KMS-11 (cell line): ENCODE measurements around the gene PANX1.

Source experiments
- H2AFZ ChIP-seq: fragments of 200-600 bp; sonication (generic); 2 replicates; pipeline ENCODE4 v1.6.1; 2016; ENCODE audit warnings: antibody characterized with exemption, mixed run types, low read depth
- H3K27ac ChIP-seq: fragments of 200-600 bp; sonication (generic); 2 replicates; pipeline ENCODE4 v1.6.1; 2016; ENCODE audit warnings: mild to moderate bottlenecking, mixed run types
- H3K27me3 ChIP-seq: fragments of 200-600 bp; sonication (generic); 2 replicates; pipeline ENCODE4 v1.6.1; 2017; ENCODE audit warnings: mild to moderate bottlenecking, low read depth, mixed run types, moderate library complexity; ENCODE audit not compliant: insufficient read depth
- H3K36me3 ChIP-seq: fragments of 200-600 bp; sonication (generic); 2 replicates; pipeline ENCODE4 v1.6.1; 2017; ENCODE audit warnings: mild to moderate bottlenecking, mixed run types; ENCODE audit not compliant: insufficient read depth
- H3K4me1 ChIP-seq: fragments of 200-600 bp; sonication (generic); 2 replicates; pipeline ENCODE4 v1.6.1; 2016; ENCODE audit warnings: mild to moderate bottlenecking, low read depth, mixed run types; ENCODE audit not compliant: poor library complexity, severe bottlenecking
- H3K4me2 ChIP-seq: fragments of 200-600 bp; sonication (generic); 2 replicates; pipeline ENCODE4 v1.7.0; 2016; ENCODE audit warnings: mild to moderate bottlenecking, mixed run types
- H3K4me3 ChIP-seq: fragments of 200-600 bp; sonication (generic); IDR thresholded peaks from 2 replicates; pipeline ENCODE4 v1.6.1; 2017; ENCODE audit warnings: low read depth, low read length, mixed read lengths; ENCODE audit not compliant: insufficient read depth
- H3K79me2 ChIP-seq: fragments of 200-600 bp; sonication (generic); 2 replicates; pipeline ENCODE4 v1.6.1; 2016; ENCODE audit warnings: low read depth, mixed run types; ENCODE audit not compliant: insufficient read depth
- H3K9ac ChIP-seq: fragments of 200-600 bp; sonication (generic); 2 replicates; pipeline ENCODE4 v1.6.1; 2016; ENCODE audit warnings: mild to moderate bottlenecking, mixed run types
- H4K20me1 ChIP-seq: fragments of 200-600 bp; sonication (generic); 2 replicates; pipeline ENCODE4 v1.6.1; 2016; ENCODE audit warnings: mild to moderate bottlenecking, mixed run types; ENCODE audit not compliant: insufficient read depth
- TF ChIP-seq, protein P1 (sequence below): fragments of 200-600 bp; sonication (generic); conservative IDR thresholded peaks from 2 replicates; pipeline ENCODE4 v1.6.1; 2017; ENCODE audit warnings: low read depth, mild to moderate bottlenecking, antibody characterized with exemption, low read length, moderate library complexity, mixed read lengths

PANX1 gene

DNA sequence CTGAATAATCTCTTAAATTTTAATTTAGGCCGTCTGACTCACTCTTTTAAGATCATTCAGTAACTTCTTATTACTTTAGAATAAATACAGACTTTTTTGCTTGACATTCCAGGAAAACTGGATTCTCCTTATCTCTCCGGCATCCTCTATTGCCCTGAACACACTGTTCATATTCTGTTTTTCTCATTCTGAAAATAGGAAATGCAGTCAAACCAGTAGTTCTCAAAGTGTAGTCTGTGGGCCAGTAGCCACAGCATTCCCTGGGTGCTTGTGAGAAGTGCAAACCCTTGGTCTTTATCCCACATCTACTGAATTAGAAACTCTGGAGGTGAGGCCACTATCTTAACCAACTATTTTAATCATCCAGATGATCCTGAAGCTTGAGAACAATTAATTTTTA lies 84.3 kb downstream of the PANX1 start:
- no peak overlapping the region for H3K4me2 ChIP-seq
- no peak overlapping the region for H3K4me3 ChIP-seq
- H3K79me2 ChIP-seq, result no peaks in the 10 kb centered on the region

DNA sequence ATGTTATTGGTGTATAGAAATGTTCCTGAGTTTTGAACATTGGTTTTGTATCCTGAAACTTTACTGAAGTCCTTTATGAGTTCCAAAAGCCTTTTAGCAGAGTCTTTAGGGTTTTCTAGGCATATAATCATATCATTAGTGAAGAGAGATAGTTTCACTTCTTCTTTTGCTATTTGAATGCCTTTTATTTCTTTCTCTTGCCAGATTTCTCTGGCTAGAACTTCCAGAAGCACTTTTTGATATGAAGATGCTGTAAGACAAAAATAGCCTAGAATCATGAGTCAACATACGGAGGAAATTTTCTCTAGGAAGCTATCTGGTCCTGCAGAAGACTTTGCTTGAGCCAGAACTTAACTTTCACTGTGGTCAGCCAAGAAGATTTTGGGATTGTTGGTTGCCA lies 89.1 kb downstream of the PANX1 start:
- Histone ChIP-seq H3K27ac (no peak overlapping the region), H2AFZ (no peak overlapping the region), H3K9ac (no peak overlapping the region), H3K36me3 (no peaks in the 10 kb centered on the region), H3K4me2 (no peak overlapping the region), H3K79me2 (no peaks in the 10 kb centered on the region), H3K4me3 (no peak overlapping the region), H4K20me1 (no peaks in the 10 kb centered on the region), H3K27me3 (no peaks in the 10 kb centered on the region), H3K4me1 (no peaks in the 10 kb centered on the region)
- TF ChIP-seq, protein P1, sequence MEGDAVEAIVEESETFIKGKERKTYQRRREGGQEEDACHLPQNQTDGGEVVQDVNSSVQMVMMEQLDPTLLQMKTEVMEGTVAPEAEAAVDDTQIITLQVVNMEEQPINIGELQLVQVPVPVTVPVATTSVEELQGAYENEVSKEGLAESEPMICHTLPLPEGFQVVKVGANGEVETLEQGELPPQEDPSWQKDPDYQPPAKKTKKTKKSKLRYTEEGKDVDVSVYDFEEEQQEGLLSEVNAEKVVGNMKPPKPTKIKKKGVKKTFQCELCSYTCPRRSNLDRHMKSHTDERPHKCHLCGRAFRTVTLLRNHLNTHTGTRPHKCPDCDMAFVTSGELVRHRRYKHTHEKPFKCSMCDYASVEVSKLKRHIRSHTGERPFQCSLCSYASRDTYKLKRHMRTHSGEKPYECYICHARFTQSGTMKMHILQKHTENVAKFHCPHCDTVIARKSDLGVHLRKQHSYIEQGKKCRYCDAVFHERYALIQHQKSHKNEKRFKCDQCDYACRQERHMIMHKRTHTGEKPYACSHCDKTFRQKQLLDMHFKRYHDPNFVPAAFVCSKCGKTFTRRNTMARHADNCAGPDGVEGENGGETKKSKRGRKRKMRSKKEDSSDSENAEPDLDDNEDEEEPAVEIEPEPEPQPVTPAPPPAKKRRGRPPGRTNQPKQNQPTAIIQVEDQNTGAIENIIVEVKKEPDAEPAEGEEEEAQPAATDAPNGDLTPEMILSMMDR, result no peak

More for the DNA sequence above, 84.3 kb downstream of the PANX1 start:
- Histone ChIP-seq H3K27me3 (no peaks in the 10 kb centered on the region), H3K36me3 (no peaks in the 10 kb centered on the region), H2AFZ (no peak overlapping the region), H3K27ac (no peak overlapping the region), H4K20me1 (no peaks in the 10 kb centered on the region), H3K9ac (no peak overlapping the region), H3K4me1 (no peaks in the 10 kb centered on the region)
- TF ChIP-seq, protein P1, result no peak

DNA sequence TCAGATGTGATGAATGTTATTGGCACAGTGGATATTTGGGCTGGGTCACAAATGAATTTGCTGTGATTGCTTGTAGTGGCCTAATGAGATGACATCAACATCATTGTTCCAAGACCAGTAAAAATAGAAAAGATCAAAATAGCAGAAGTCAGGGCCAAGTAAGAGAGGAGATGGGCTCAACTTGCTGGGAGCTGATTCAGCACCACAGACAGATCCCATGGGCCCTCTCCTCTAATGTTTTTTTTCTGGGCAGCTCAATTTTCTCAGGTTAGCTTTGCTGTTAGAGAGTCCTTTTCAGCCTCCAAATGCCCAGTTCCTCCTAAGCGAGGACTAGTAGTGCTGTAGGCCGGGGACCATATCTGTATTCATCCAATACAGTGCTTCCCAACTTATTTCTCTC lies 89.7 kb downstream of the PANX1 start:
- Histone ChIP-seq H3K36me3 (no peaks in the 10 kb centered on the region), H3K27me3 (no peaks in the 10 kb centered on the region), H2AFZ (no peak overlapping the region), H3K9ac (no peak overlapping the region), H3K4me2 (no peak overlapping the region), H4K20me1 (no peaks in the 10 kb centered on the region), H3K79me2 (no peaks in the 10 kb centered on the region), H3K4me1 (no peaks in the 10 kb centered on the region), H3K4me3 (no peak overlapping the region), H3K27ac (no peak overlapping the region)
- TF ChIP-seq, protein P1, result no peak

DNA sequence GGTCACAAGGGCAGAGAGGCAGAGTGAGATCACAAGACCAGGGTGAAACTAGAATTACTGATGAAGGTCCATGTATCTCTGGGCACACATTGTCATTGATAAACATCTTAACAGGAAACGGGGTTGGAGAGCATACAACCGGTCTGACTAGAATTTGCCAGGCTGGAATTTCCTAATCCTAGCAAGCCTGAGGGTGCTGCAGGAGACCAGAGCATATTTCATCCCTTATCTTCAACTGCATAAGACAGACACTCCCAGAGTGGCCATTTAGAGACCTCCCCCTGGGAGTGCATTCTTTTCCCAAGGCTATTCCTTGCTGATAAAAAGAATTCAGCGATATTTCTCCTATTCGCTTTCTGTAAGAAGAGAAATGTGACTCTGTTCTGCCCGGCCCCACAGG lies 91.1 kb downstream of the PANX1 start:
- Histone ChIP-seq H3K36me3 (no peaks in the 10 kb centered on the region), H3K9ac (no peak overlapping the region), H3K27me3 (no peaks in the 10 kb centered on the region), H3K27ac (no peak overlapping the region), H3K4me3 (no peak overlapping the region), H2AFZ (no peak overlapping the region), H3K4me1 (no peaks in the 10 kb centered on the region), H3K4me2 (no peak overlapping the region), H3K79me2 (no peaks in the 10 kb centered on the region), H4K20me1 (no peaks in the 10 kb centered on the region)
- TF ChIP-seq, protein P1, result no peak
